Astrocyte (in vitro differentiated cells and primary cell): ENCODE results near the gene DEGS2. TPM values are rescaled to one million over a fixed set of nuclear protein-coding genes. Genes with fewer than 3 reads are reported as not detected.

Experiments used
- DNase-seq: peaks from one replicate; pipeline ENCODE4 v3.0.0-alpha.2; 2010; ENCODE audit warnings: low read depth
- FAIRE-seq: peaks from 2 replicates; lab custom pipeline; 2011; peaks lifted over from hg19 to GRCh38; lab: Jason Lieb, UNC
- H2AFZ ChIP-seq: 2 replicates; pipeline ENCODE4 v1.6.0; 2012; ENCODE audit warnings: low read depth, low read length, inconsistent platforms
- H3K27ac ChIP-seq: 2 replicates; pipeline ENCODE4 v1.5.1; 2011; ENCODE audit warnings: low read depth, low read length, inconsistent platforms
- H3K27me3 ChIP-seq: 2 replicates; pipeline ENCODE4 v1.6.0; 2011; ENCODE audit warnings: low read length, inconsistent platforms; ENCODE audit not compliant: insufficient read depth
- H3K36me3 ChIP-seq: 2 replicates; pipeline ENCODE4 v1.5.1; 2011; ENCODE audit warnings: low read length, inconsistent platforms; ENCODE audit not compliant: insufficient read depth
- H3K4me1 ChIP-seq: 2 replicates; pipeline ENCODE4 v1.5.1; 2011; ENCODE audit warnings: low read length, inconsistent platforms; ENCODE audit not compliant: insufficient read depth
- H3K4me2 ChIP-seq: 2 replicates; pipeline ENCODE4 v1.6.0; 2012; ENCODE audit warnings: low read length, inconsistent platforms
- H3K4me3 ChIP-seq: 2 replicates; pipeline ENCODE4 v1.5.1; 2011; ENCODE audit warnings: low read depth, mild to moderate bottlenecking, low read length, inconsistent platforms; ENCODE audit not compliant: insufficient read depth
- H3K79me2 ChIP-seq: 2 replicates; pipeline ENCODE4 v1.6.0; 2012; ENCODE audit warnings: mild to moderate bottlenecking, low read length, inconsistent platforms; ENCODE audit not compliant: insufficient read depth
- H3K9ac ChIP-seq: 2 replicates; pipeline ENCODE4 v1.6.0; 2012; ENCODE audit warnings: mild to moderate bottlenecking, low read length, inconsistent platforms
- H3K9me3 ChIP-seq: 2 replicates; pipeline ENCODE4 v1.5.1; 2012; ENCODE audit warnings: low read depth, mild to moderate bottlenecking, low read length, inconsistent platforms; ENCODE audit not compliant: insufficient read depth
- H4K20me1 ChIP-seq: 2 replicates; pipeline ENCODE4 v1.6.0; 2012; ENCODE audit warnings: low read length, inconsistent platforms; ENCODE audit not compliant: insufficient read depth
- H3K27ac Mint-ChIP-seq: one replicate; pipeline ENCODE4 v1.8.0; 2021; ENCODE audit warnings: mild to moderate bottlenecking, mixed read lengths; ENCODE audit not compliant: unreplicated experiment
- H3K27me3 Mint-ChIP-seq: one replicate; pipeline ENCODE4 v1.8.0; 2021; ENCODE audit warnings: low read depth, mixed read lengths; ENCODE audit not compliant: unreplicated experiment
- H3K36me3 Mint-ChIP-seq: one replicate; pipeline ENCODE4 v1.8.0; 2021; ENCODE audit warnings: low read depth, mixed read lengths; ENCODE audit not compliant: unreplicated experiment
- H3K4me1 Mint-ChIP-seq: one replicate; pipeline ENCODE4 v1.8.0; 2021; ENCODE audit warnings: low read depth, mixed read lengths; ENCODE audit not compliant: unreplicated experiment
- H3K4me3 Mint-ChIP-seq: one replicate; pipeline ENCODE4 v1.8.0; 2021; ENCODE audit warnings: mild to moderate bottlenecking, moderate library complexity, mixed read lengths; ENCODE audit not compliant: unreplicated experiment
- H3K9me3 Mint-ChIP-seq: one replicate; pipeline ENCODE4 v1.8.0; 2021; ENCODE audit warnings: mild to moderate bottlenecking, mixed read lengths; ENCODE audit not compliant: unreplicated experiment
- CTCF ChIP-seq: IDR thresholded peaks from 2 replicates; pipeline ENCODE4 v1.5.1; 2011; ENCODE audit warnings: low read depth, mild to moderate bottlenecking, inconsistent platforms, low read length, moderate library complexity; ENCODE audit not compliant: insufficient read depth
- EZH2 ChIP-seq: IDR thresholded peaks from 2 replicates; pipeline ENCODE4 v1.6.1; 2012; ENCODE audit warnings: mild to moderate bottlenecking, low read length, inconsistent platforms; ENCODE audit not compliant: insufficient read depth
- total RNA-seq: library from RNA; stranded (reverse); gene quantifications from 2 replicates; pipeline ENCODE4 v1.2.1, GENCODE V29; 2021

DEGS2 gene
- total RNA-seq, 1 donor from 2014 or later = not detected

- Histone ChIP-seq H3K27ac (no peak overlapping the region), H3K9ac (no peak overlapping the region), H3K9me3 (no peaks in the 10 kb centered on the region), H2AFZ (no peak overlapping the region), H4K20me1 (peaks cover 51% of the 10 kb centered on the region), H3K4me3 (no peak overlapping the region), H3K79me2 (peaks cover 19% of the 10 kb centered on the region), H3K4me1 (peaks cover 20% of the 10 kb centered on the region), H3K27me3 (no peaks in the 10 kb centered on the region), H3K36me3 (no peaks in the 10 kb centered on the region), H3K4me2 (peak overlapping the region; percentile 4)
- Mint-ChIP-seq H3K4me1 (peaks cover 13% of the 10 kb centered on the region), H3K27me3 (no peaks in the 10 kb centered on the region), H3K36me3 (peaks cover 15% of the 10 kb centered on the region), H3K4me3 (no peak overlapping the region), H3K9me3 (no peaks in the 10 kb centered on the region), H3K27ac (no peak overlapping the region)
- DNase-seq (no peak), FAIRE-seq (no peak)
- no peak for TF ChIP-seq EZH2
- TF ChIP-seq CTCF = no peak
Observed at GRCh38 chr14:100105357-100106169, 53.9 kb downstream of the DEGS2 start.

DNA sequence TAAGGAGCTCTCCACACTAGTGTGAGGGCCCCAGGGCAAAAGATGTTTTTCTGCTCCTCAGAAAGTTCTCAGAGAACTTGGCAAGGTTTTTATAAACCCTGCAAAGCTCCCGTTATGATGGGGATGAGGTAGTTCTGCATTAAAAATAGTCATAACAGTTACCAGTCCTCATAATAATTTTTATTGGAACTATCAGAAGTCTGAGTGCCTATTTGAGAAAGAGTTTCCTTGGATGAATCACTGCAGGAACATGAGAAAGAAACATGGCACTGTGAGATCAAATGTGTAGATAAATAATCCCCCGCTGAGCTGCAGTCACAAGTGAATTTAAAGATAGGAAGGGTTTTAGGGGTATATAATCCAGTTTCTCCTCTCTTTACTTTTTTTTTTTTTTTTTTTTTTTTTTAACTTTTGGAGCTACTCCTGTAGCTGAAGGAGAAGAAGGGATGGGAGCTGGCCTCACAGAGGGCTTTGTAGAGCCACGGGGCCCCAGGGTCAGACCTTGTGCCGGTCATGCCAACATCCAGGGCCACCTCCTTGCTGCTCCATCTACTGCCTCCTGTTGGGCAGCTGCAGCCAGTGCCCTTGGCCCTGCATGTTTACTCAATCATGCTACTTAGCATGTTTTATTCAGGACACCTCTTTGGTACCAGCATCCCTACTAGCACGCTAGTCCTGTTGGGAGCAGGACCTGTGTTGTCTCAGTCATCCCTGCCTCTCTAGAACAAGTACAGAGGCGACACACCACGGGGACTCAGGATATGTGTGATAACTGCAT lies 54.7 kb downstream of the DEGS2 start:
- H4K20me1 ChIP-seq = peaks cover 55% of the 10 kb centered on the region
- Mint-ChIP-seq H3K4me1 (peaks cover 13% of the 10 kb centered on the region), H3K27me3 (no peaks in the 10 kb centered on the region), H3K9me3 (no peaks in the 10 kb centered on the region), H3K4me3 (no peak overlapping the region), H3K27ac (no peak overlapping the region), H3K36me3 (peaks cover 15% of the 10 kb centered on the region)
- peak; percentile 46 for DNase-seq
- peak overlapping the region; percentile 42 for H3K4me2 ChIP-seq
- H2AFZ ChIP-seq = no peak overlapping the region
- H3K27ac ChIP-seq = peak overlapping the region; percentile 40
- H3K9ac ChIP-seq = no peak overlapping the region
- peaks cover 22% of the 10 kb centered on the region for H3K79me2 ChIP-seq
- H3K4me3 ChIP-seq = no peak overlapping the region
- H3K4me1 ChIP-seq = peaks cover 20% of the 10 kb centered on the region
- no peak for TF ChIP-seq CTCF
- no peak for TF ChIP-seq EZH2
- peak; percentile 82 for FAIRE-seq
- no peaks in the 10 kb centered on the region for H3K27me3 ChIP-seq
- H3K36me3 ChIP-seq = no peaks in the 10 kb centered on the region
- no peaks in the 10 kb centered on the region for H3K9me3 ChIP-seq
